CD4-positive, alpha-beta T cell treated with Interleukin-15 for 1 hour (primary cell): Measurements from ENCODE around the gene WRAP73.
"Not testable (repeated sequence)": the region's sequence is repeated elsewhere in the genome, so short reads cannot be mapped to it uniquely, and the experiment has no call there.

Source experiments
- DNase-seq: peaks from one replicate; pipeline ENCODE4 v3.0.0-alpha.2; 2020

The WRAP73 gene

GRCh38 chr1:3593745-3594144 is 56.2 kb downstream of the WRAP73 start:
- DNase-seq: no peak

GRCh38 chr1:3593334-3593733 is 56.6 kb downstream of the WRAP73 start:
- no peak for DNase-seq

GRCh38 chr1:3590951-3591865 is 58.7 kb downstream of the WRAP73 start:
- no peak for DNase-seq

GRCh38 chr1:3590139-3590763 is 59.7 kb downstream of the WRAP73 start:
- DNase-seq: no peak

GRCh38 chr1:3588395-3588794 is 61.5 kb downstream of the WRAP73 start:
- no peak for DNase-seq

- no peak for DNase-seq
These were observed 62.7 kb downstream of the WRAP73 start for GRCh38 chr1:3586986-3587759.

- DNase-seq: no peak
These were observed 63.8 kb downstream of the WRAP73 start for GRCh38 chr1:3585940-3586568.

GRCh38 chr1:3585353-3585868 is 64.5 kb downstream of the WRAP73 start:
- not testable (repeated sequence) for DNase-seq

GRCh38 chr1:3584915-3585314 is 65.0 kb downstream of the WRAP73 start:
- DNase-seq: no peak

- DNase-seq: not testable (repeated sequence)
These were observed 66.2 kb downstream of the WRAP73 start for GRCh38 chr1:3583751-3584150.

GRCh38 chr1:3581296-3582036 is 68.4 kb downstream of the WRAP73 start:
- no peak for DNase-seq
